Measurements from ENCODE around the gene HSD11B2. TPM values are rescaled to one million over a fixed set of nuclear protein-coding genes. Genes with fewer than 3 reads are reported as not detected.
"Not testable (repeated sequence)": the region's sequence is repeated elsewhere in the genome, so short reads cannot be mapped to it uniquely, and the experiment has no call there.

The HSD11B2 gene
- total RNA-seq, 1 donor from 2014 or later, result 6.0 TPM

DNA sequence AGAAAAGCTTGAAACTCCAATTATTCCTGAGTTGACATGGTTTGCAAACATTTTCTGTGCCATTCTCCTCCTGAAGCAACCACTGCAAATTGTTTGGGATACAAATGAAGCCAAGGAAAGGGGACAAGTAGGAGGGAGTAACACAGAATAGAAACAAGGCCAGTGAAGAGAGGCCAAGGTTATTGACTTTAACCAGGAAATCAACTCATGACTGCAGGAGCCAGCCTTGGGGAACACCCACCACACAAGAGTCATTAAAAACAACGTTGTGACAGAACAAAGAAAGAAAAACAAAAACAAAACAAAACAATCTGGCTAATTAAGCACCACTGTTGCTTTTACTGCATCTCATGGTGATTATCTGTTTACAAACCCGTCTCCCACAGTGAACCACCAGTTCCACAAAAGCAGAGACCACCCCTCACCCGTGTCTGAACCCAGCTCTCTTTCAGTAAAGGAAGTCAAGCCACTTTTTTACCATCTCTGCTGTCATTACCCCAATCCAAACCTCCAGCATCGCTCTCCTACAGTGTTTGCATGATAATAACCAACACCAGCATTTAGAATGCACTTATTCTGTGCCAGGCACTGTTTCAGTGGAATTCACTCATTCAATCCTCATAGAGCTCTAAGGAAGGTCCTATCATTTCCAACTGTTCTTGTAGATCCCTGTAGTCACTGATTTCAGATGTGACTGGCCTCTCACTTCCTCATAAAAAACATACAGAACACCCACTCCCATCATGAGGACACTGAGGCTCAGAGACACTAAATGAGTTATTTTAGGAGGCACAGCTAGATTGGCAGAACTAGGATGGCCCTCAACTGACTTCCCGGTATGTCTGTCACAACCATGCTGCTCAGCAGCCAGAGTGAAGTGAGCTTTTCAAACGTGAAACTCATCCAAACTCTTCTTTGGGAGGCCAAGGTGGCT lies 16.7 kb upstream of the HSD11B2 start:
- Mint-ChIP-seq H3K27me3 (ENCODE audit: unreplicated experiment) (no peaks in the 10 kb centered on the region), H3K4me1 (ENCODE audit: low read depth, unreplicated experiment) (peaks cover 3% of the 10 kb centered on the region), H3K36me3 (ENCODE audit: unreplicated experiment) (no peaks in the 10 kb centered on the region), H3K27ac (ENCODE audit: unreplicated experiment) (peak overlapping the region; percentile 44), H3K9me3 (ENCODE audit: unreplicated experiment) (peaks cover 5% of the 10 kb centered on the region), H3K4me3 (ENCODE audit: unreplicated experiment) (no peak overlapping the region)
- TF ChIP-seq, protein P1, sequence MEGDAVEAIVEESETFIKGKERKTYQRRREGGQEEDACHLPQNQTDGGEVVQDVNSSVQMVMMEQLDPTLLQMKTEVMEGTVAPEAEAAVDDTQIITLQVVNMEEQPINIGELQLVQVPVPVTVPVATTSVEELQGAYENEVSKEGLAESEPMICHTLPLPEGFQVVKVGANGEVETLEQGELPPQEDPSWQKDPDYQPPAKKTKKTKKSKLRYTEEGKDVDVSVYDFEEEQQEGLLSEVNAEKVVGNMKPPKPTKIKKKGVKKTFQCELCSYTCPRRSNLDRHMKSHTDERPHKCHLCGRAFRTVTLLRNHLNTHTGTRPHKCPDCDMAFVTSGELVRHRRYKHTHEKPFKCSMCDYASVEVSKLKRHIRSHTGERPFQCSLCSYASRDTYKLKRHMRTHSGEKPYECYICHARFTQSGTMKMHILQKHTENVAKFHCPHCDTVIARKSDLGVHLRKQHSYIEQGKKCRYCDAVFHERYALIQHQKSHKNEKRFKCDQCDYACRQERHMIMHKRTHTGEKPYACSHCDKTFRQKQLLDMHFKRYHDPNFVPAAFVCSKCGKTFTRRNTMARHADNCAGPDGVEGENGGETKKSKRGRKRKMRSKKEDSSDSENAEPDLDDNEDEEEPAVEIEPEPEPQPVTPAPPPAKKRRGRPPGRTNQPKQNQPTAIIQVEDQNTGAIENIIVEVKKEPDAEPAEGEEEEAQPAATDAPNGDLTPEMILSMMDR (IDR thresholded peaks at IDR 0.05; ENCODE audit: partially characterized antibody, unreplicated experiment), result no peak
- no peak for DNase-seq

- not testable (repeated sequence) for H3K4me1 Mint-ChIP-seq (ENCODE audit: low read depth, unreplicated experiment); DNase-seq; H3K36me3 Mint-ChIP-seq (ENCODE audit: unreplicated experiment); H3K27me3 Mint-ChIP-seq (ENCODE audit: unreplicated experiment); H3K9me3 Mint-ChIP-seq (ENCODE audit: unreplicated experiment)
- Mint-ChIP-seq H3K4me3 (ENCODE audit: unreplicated experiment) (peak overlapping the region; percentile 81), H3K27ac (ENCODE audit: unreplicated experiment) (peak overlapping the region; percentile 39)
Measured at GRCh38 chr16:67415421-67415820, 15.5 kb upstream of the HSD11B2 start.

- peak; percentile 84 for DNase-seq
- no peaks in the 10 kb centered on the region for H3K36me3 Mint-ChIP-seq (ENCODE audit: unreplicated experiment)
- no peaks in the 10 kb centered on the region for H3K27me3 Mint-ChIP-seq (ENCODE audit: unreplicated experiment)
- peaks cover 3% of the 10 kb centered on the region for H3K4me1 Mint-ChIP-seq (ENCODE audit: low read depth, unreplicated experiment)
- TF ChIP-seq, protein P1 (IDR thresholded peaks at IDR 0.05; ENCODE audit: partially characterized antibody, unreplicated experiment), result peak; percentile 50
- H3K4me3 Mint-ChIP-seq (ENCODE audit: unreplicated experiment), result peak within 1 kb of the TSS; percentile 89
- peak within 1 kb of the TSS; percentile 41 for H3K27ac Mint-ChIP-seq (ENCODE audit: unreplicated experiment)
- peaks cover 6% of the 10 kb centered on the region for H3K9me3 Mint-ChIP-seq (ENCODE audit: unreplicated experiment)
Measured at GRCh38 chr16:67415872-67416793, 14.8 kb upstream of the HSD11B2 start, which contains the start of gene ZDHHC1. TSS of gene ZDHHC1 (minus strand) at chr16:67416477. CDS start at chr16:67407775, 8,702 bp downstream.

DNA sequence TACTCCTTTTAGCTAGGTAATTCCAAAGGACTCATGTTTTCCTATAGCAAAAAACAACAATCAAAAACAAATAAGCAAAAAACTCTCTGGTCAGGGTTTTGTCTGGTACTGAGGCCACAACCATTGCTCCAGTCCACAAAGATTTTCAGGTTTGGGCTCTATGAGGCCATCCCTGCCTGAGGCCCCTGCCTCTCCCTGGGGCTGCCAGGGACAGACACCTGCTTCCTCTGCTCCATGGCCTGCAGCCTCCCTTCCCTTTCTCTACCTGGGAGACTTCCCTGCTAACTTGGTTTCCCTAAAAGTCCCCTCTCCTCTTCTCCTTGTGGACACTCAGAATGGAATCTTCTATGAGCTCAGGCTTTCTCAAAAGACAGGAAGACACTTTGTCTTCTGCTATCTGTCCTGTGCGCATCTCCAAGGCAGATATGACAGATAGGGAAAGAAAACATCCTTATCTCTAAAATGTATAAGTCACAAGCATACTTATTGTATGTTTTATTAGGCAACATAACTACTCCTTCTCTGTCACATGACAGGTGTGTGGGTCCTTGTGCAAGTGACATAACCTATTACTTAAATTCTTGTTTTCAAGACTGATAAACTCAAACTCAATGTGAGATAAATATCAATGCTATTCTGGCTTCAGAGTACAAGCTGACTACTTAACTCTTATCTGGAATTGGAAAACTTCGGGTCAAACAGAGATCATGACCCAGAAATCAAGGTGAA lies 13.4 kb upstream of the HSD11B2 start:
- Mint-ChIP-seq H3K27me3 (ENCODE audit: unreplicated experiment) (peaks cover under 1% of the 10 kb centered on the region), H3K4me1 (ENCODE audit: low read depth, unreplicated experiment) (peaks cover 5% of the 10 kb centered on the region), H3K36me3 (ENCODE audit: unreplicated experiment) (no peaks in the 10 kb centered on the region), H3K4me3 (ENCODE audit: unreplicated experiment) (no peak overlapping the region), H3K27ac (ENCODE audit: unreplicated experiment) (no peak overlapping the region), H3K9me3 (ENCODE audit: unreplicated experiment) (peaks cover 5% of the 10 kb centered on the region)
- no peak for DNase-seq
- TF ChIP-seq, protein P1 (IDR thresholded peaks at IDR 0.05; ENCODE audit: partially characterized antibody, unreplicated experiment), result no peak

GRCh38 chr16:67419502-67419901 lies 11.4 kb upstream of the HSD11B2 start:
- Mint-ChIP-seq H3K4me1 (ENCODE audit: low read depth, unreplicated experiment) (peaks cover 17% of the 10 kb centered on the region), H3K9me3 (ENCODE audit: unreplicated experiment) (peaks cover 5% of the 10 kb centered on the region), H3K27me3 (ENCODE audit: unreplicated experiment) (peaks cover 4% of the 10 kb centered on the region), H3K4me3 (ENCODE audit: unreplicated experiment) (peak overlapping the region; percentile 18), H3K36me3 (ENCODE audit: unreplicated experiment) (no peaks in the 10 kb centered on the region), H3K27ac (ENCODE audit: unreplicated experiment) (no peak overlapping the region)
- TF ChIP-seq, protein P1 (IDR thresholded peaks at IDR 0.05; ENCODE audit: partially characterized antibody, unreplicated experiment), result no peak
- DNase-seq, result no peak

Measured in glutamatergic neuron (in vitro differentiated cells).